GM12864 (cell line): ENCODE data around the gene P3H3.

Experiments
- DNase-seq: peaks from one replicate; pipeline ENCODE4 v3.0.0-alpha.2; 2011; ENCODE audit warnings: low read depth
- H3K4me3 ChIP-seq: 2 replicates; pipeline ENCODE4 v1.5.1; 2011; ENCODE audit warnings: mild to moderate bottlenecking, low read depth, low read length, control low read depth
- TF ChIP-seq, protein P1 (sequence below): IDR thresholded peaks from 2 replicates; pipeline ENCODE4 v1.5.1; 2011; ENCODE audit warnings: low read depth, mild to moderate bottlenecking, moderate library complexity, low read length, control low read depth, inconsistent platforms; ENCODE audit errors: missing control alignments

P3H3 gene

DNA sequence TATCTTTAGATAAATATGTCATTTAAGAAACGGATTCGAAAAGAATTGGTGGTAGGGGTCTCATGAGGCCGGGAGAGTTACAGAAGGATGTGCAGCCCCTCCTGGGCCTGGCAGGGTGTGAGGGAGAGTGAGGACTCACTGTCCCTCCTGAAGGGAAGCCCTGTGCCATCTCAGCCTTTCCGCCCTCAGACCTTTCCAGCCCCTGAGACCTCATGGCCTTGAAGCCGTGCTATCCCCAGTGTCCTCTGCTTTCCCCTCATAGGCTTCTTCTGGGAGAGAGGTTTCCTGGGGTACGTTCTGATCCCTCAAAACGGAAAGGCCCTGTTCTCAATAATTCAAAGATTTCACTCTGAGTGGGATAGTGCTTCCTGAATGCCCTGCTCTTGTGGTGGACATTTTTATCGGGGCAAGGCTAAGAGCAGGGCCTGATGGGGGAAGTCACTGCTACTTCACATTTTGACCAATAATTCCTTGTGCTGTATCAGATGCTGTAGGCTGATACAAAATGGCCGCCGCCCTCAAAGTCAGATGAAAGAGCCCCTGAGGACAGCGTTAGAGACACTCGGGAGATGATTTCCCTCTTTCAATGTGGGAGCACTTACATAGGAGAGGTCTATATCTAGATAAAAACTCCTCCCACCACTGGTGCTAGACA, 37.6 kb upstream of the P3H3 start:
- no peak overlapping the region for H3K4me3 ChIP-seq
- TF ChIP-seq, protein P1, sequence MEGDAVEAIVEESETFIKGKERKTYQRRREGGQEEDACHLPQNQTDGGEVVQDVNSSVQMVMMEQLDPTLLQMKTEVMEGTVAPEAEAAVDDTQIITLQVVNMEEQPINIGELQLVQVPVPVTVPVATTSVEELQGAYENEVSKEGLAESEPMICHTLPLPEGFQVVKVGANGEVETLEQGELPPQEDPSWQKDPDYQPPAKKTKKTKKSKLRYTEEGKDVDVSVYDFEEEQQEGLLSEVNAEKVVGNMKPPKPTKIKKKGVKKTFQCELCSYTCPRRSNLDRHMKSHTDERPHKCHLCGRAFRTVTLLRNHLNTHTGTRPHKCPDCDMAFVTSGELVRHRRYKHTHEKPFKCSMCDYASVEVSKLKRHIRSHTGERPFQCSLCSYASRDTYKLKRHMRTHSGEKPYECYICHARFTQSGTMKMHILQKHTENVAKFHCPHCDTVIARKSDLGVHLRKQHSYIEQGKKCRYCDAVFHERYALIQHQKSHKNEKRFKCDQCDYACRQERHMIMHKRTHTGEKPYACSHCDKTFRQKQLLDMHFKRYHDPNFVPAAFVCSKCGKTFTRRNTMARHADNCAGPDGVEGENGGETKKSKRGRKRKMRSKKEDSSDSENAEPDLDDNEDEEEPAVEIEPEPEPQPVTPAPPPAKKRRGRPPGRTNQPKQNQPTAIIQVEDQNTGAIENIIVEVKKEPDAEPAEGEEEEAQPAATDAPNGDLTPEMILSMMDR, result no peak
- no peak for DNase-seq

DNA sequence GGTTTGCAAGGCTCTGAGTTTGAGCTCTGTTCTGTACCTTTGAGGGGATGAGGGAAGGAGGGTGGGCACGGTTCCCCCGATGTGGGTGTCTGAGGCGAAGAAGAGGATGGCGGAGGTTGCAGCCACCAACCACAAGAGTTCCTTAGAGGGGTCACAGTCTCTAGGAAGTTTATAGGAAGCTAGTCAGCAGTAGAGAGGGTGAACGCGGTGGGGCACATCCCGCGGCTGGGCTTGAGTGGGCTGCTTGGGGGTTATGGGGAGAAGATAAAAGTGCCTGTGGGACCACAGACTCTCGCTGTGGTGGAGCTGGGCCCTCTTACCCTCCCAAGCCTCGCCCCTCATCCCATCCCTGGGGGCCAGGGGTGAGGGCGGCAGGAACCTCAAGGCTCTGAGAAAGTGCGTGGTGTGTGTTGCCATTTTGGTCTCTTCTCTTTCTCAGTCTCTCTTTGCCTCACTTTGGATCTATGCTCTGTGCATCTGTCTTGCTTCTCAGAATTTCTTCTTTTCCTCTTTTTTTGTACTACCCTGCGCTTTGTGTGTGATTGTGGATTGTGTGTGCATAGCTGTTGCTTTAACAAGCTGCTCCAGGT, 36.2 kb upstream of the P3H3 start:
- H3K4me3 ChIP-seq, result no peak overlapping the region
- TF ChIP-seq, protein P1, result no peak
- DNase-seq, result no peak

DNA sequence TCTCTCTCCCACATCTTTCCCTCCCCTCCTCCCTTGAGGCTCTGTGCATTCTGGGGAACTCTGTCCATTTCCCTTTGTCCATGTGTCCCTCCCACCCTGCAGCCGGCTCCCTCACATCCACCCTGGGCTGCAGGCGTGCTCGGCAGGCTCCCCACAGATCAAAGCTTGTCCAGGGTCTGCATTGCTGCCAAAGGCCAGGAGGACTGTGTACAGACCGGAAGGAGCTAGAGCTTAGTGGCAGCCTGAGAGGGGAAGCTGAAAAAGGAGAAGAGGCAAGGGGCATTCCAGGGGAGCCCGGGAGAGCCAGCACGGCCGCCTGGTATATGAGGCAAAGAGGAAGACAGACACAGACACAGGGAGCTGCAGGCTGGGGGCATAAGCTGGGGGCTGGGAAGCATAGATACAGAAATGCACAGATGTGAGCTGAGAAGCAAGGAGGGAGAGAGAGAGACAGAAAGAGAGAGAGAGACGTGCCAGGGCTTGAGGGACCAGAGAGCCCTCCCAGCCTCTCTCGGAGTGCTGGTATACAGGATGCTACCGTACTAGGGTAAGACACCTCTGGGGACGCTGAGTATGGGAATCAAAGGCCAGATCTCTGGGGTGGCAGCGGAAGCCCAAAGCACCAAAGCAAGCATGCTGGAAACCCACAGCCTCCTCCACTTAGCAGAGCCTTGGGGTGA, 35.5 kb upstream of the P3H3 start:
- TF ChIP-seq, protein P1, result no peak
- H3K4me3 ChIP-seq, result no peak overlapping the region
- DNase-seq, result no peak

DNA sequence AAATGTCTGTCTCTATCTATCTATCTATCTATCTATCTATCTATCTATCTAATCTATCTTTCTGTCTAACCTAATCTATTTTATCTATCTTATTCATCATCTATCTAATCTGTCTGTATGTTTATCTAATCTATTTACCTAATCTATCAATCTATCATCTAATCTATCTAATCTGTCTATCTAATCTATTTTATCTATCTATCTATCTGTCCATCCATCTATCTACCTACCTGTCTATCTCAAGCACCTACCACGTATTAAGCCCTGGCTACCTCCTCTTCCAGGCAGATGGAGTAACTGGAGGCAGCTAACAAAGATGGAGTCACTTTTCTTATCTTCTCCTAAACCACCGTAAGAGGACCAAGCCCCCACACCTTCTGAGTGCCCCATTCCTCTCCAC, 33.1 kb upstream of the P3H3 start:
- no peak overlapping the region for H3K4me3 ChIP-seq
- TF ChIP-seq, protein P1, result no peak
- DNase-seq, result no peak

DNA sequence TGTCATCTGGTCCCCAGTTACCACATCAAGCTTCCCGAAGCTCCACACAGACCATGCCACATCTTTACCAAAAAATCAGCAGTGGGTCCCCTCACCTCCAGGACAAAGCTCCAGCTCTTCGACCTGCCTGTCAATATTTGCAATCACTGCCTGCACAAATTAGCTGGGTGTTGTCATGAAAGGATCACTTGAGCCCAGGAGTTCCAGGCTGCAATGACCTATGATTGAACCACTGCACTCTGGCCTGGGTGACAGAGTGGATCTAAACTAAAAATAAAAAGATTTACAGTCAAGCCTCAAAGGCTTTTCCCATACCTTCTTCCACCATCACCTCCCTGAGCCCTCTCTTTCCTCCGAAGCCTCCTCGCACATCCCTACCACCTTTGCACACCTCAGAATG, 31.6 kb upstream of the P3H3 start:
- TF ChIP-seq, protein P1, result no peak
- DNase-seq, result no peak
- H3K4me3 ChIP-seq, result no peak overlapping the region

DNA sequence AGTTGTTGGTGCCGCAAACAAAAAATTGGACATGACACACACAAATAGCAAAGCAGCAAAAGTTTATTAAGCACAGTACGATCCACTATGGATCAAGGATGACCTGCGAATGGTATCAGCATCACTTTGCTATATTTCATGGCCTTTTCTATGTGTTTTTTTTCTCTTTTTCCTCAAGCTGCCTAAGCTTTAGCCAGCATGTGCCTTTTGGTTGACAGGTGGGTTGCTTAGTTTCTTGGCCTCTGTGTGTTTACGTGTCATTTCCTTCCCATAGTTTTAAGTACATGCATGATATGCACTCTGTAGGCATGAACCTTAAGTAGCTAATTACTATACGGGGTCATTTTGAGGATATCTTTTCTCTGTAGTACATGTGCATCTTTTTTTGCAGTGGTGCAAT, 29.1 kb upstream of the P3H3 start:
- no peak for DNase-seq
- H3K4me3 ChIP-seq, result no peak overlapping the region
- TF ChIP-seq, protein P1, result no peak
